ENCODE data around the gene DERA. TPM values are rescaled to one million over a fixed set of nuclear protein-coding genes. Genes with fewer than 3 reads are reported as not detected.

The DERA gene
- total RNA-seq, 1 experiment from 2014 or later, result 22.6 TPM

- Histone ChIP-seq H3K36me3 (ENCODE audit: control insufficient read depth, insufficient read depth, low read length) (no peaks in the 10 kb centered on the region), H3K9me3 (ENCODE audit: control insufficient read depth, insufficient read depth, low read depth, low read length) (no peaks in the 10 kb centered on the region), H3K27me3 (ENCODE audit: control insufficient read depth, insufficient read depth, low read length) (no peaks in the 10 kb centered on the region), H3K27ac (ENCODE audit: low read length) (no peak overlapping the region), H3K4me1 (ENCODE audit: control insufficient read depth, insufficient read depth, low read length) (no peaks in the 10 kb centered on the region), H3K4me3 (ENCODE audit: low read depth in 2 of 2, low read length in 2 of 2) (no peak overlapping the region)
- in situ Hi-C loops (cut with HindIII; ENCODE audit: low pct_unique_long_range_greater_than_20kb, low sequenced_read_pairs), result no loop called here
- no TSS peak for BruUV-seq (replicated peaks)
- no peak for ATAC-seq
- CTCF ChIA-PET, result no interaction called here
- no peak for DNase-seq (ENCODE audit: low read depth, low spot score)
- TF ChIP-seq CTCF (IDR thresholded peaks at IDR 0.05) (no peak), POLR2AphosphoS5 (IDR thresholded peaks at IDR 0.05; ENCODE audit: low read depth, low read length) (no peak), TCF7L2 (IDR thresholded peaks at IDR 0.05; ENCODE audit: low read depth, low read length) (no peak), SIN3A (IDR thresholded peaks at IDR 0.05; ENCODE audit: borderline replicate concordance, insufficient read depth, low read depth, low read length) (no peak), REST (IDR thresholded peaks at IDR 0.05; ENCODE audit: insufficient read depth in 1 of 2, low read depth in 2 of 2, low read length in 1 of 2) (no peak)
- intact Hi-C loops (cut with micrococcal nuclease; ENCODE audit: unreplicated experiment), result no loop called here
- POLR2A ChIA-PET, result no interaction called here
These were observed 84.7 kb downstream of the DERA start for GRCh38 chr12:15995801-15996200.

GRCh38 chr12:15996254-15996653 is 85.1 kb downstream of the DERA start:
- no peaks in the 10 kb centered on the region for H3K36me3 ChIP-seq (ENCODE audit: control insufficient read depth, insufficient read depth, low read length)
- no peak overlapping the region for H3K27ac ChIP-seq (ENCODE audit: low read length)
- H3K4me1 ChIP-seq (ENCODE audit: control insufficient read depth, insufficient read depth, low read length), result no peaks in the 10 kb centered on the region
- no peak overlapping the region for H3K4me3 ChIP-seq (ENCODE audit: low read depth in 2 of 2, low read length in 2 of 2)
- H3K9me3 ChIP-seq (ENCODE audit: control insufficient read depth, insufficient read depth, low read depth, low read length), result no peaks in the 10 kb centered on the region
- ATAC-seq, result no peak
- in situ Hi-C loops (cut with HindIII; ENCODE audit: low pct_unique_long_range_greater_than_20kb, low sequenced_read_pairs), result no loop called here
- TF ChIP-seq REST (IDR thresholded peaks at IDR 0.05; ENCODE audit: insufficient read depth in 1 of 2, low read depth in 2 of 2, low read length in 1 of 2) (no peak), POLR2AphosphoS5 (IDR thresholded peaks at IDR 0.05; ENCODE audit: low read depth, low read length) (no peak), SIN3A (IDR thresholded peaks at IDR 0.05; ENCODE audit: borderline replicate concordance, insufficient read depth, low read depth, low read length) (no peak), TCF7L2 (IDR thresholded peaks at IDR 0.05; ENCODE audit: low read depth, low read length) (no peak), CTCF (IDR thresholded peaks at IDR 0.05) (no peak; the same call in 1 of the 2 replicates)
- no peak for DNase-seq (ENCODE audit: low read depth, low spot score)
- no peaks in the 10 kb centered on the region for H3K27me3 ChIP-seq (ENCODE audit: control insufficient read depth, insufficient read depth, low read length)
- POLR2A ChIA-PET, result no interaction called here
- intact Hi-C loops (cut with micrococcal nuclease; ENCODE audit: unreplicated experiment), result no loop called here
- BruUV-seq (replicated peaks), result no TSS peak
- CTCF ChIA-PET, result no interaction called here

Measured in Panc1 (cell line).